Retina (tissue), 1 donor: ENCODE results near the gene SIRPA.

ENCODE experiments used
- DNase-seq: peaks from one replicate; pipeline ENCODE4 v3.0.0-alpha.2; 2016

SIRPA gene

DNA sequence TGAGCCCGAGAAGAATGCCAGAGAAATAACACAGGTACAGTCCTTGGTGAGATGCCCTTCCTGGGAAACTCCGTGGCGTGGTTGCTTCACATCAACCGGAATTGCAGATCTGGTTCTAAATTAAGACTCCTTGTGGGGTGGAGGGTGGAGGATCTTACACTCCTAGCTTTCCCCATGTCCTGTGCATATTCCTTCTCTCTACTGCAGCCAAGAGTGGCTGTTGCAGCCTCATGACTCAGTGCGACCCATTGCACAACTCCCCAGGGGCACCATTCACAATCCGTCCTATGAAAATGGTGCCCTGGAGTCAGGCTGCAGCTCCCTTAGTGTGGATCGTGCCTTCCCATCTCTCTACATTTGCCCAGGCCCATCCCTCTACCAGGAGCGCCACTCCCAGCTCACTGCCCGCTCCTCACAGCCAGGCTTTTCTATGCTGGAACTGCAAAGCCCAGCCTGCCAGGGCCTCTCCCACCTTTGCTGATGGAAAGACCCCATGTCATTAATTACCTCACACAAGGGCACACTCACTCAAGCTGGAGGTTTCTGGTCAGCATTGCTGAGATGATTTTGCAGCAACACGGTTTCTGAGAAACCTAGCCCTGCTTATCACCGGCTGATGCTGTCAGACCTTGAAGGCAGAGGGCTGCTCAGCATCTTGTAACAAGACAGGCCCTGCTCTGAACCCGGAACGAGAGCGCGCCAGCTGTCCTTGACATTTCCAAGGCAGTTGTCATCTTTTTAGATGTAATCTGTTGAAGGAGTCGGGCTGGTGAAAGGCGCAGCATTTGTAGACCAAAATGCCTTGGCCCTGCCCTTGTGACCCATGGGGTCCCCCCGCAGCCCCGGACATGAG, 39.7 kb downstream of the SIRPA start:
- DNase-seq, result no peak

DNA sequence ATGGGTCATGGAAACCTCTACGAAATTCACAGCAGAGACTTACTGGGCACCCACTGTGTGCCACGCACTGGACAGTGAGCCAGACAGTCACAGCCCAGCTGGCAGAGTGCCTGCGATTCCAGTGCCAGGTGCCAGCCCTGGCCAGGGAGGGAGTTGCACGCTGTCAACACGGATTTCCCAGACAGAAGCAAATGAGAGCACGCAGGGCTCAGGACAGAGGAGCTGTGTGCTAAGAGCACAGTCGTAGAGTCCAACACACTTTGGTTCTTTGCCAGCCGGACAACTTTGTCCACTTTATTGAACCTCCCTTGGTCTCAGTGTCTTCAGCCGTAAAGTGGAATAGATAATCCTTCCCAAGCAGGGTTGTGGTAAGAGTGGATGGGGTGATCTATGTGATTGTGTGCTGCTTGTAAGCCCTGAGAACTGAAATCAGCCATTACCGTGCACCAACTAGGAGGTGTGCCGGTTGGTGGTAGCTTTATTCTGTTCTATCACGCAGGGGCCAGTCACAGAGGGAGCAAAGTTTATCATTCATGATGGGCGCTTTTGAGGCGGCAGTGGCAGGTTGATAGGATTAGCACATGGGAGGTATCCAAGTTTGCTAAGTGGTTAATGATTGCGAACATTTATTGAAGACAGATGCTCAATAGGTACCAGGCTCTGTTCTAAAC, 40.6 kb downstream of the SIRPA start:
- DNase-seq, result no peak

- no peak for DNase-seq
These were observed 42.2 kb downstream of the SIRPA start for GRCh38 chr20:1937316-1937976.

DNA sequence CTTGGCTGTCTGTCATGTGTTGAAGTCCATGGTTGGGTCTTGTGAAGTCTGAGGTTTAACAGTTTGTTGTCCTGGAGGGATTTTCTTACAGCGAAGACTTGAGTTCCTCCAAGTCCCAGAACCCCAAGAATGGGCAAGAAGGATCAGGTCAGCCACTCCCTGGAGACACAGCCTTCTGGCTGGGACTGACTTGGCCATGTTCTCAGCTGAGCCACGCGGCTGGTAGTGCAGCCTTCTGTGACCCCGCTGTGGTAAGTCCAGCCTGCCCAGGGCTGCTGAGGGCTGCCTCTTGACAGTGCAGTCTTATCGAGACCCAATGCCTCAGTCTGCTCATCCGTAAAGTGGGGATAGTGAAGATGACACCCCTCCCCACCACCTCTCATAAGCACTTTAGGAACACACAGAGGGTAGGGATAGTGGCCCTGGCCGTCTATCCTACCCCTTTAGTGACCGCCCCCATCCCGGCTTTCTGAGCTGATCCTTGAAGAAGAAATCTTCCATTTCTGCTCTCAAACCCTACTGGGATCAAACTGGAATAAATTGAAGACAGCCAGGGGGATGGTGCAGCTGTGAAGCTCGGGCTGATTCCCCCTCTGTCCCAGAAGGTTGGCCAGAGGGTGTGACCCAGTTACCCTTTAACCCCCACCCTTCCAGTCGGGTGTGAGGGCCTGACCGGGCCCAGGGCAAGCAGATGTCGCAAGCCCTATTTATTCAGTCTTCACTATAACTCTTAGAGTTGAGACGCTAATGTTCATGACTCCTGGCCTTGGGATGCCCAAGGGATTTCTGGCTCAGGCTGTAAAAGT, 43.5 kb downstream of the SIRPA start:
- DNase-seq, result no peak

GRCh38 chr20:1939270-1939595, 44.0 kb downstream of the SIRPA start:
- DNase-seq, result no peak

DNA sequence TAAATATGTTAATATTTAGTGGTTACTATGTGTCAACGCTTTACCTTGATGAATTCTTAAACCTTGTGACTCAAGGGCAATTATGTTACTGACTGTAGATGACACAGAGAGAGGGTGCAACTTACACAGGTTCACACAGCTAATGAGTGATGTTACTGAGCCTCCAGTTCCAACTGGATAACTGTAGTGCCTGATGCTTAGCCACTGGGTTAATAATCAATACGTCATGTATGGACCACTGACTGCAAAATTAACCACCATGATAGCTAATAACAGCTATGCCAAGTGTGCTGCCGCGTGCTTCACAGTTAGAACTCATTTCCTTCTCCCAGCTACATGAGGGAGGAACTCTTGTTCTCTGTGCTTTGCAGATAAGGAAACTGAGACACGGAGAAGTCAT, 45.4 kb downstream of the SIRPA start:
- no peak for DNase-seq

DNA sequence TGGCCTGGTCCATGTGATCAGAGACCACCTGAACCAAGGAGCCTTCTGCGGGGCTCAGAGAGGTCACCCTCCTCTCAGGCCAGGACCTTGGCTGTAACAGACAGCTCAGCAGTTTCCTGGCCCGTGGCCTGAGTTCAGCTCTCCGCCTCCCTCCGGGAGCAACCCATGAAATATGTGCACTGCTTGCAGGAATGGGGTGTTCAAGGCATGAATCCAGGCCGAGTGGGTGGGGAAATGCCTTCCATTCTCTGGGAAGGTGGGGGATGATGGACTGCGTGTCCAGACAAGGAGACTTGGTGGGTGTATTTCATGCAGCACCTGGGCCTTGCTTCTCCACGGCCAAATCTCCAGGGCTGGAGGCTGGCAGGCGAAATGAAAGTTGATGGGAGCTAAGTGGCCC, 46.0 kb downstream of the SIRPA start:
- DNase-seq, result no peak

GRCh38 chr20:1942061-1942460, 46.9 kb downstream of the SIRPA start:
- DNase-seq, result no peak

DNA sequence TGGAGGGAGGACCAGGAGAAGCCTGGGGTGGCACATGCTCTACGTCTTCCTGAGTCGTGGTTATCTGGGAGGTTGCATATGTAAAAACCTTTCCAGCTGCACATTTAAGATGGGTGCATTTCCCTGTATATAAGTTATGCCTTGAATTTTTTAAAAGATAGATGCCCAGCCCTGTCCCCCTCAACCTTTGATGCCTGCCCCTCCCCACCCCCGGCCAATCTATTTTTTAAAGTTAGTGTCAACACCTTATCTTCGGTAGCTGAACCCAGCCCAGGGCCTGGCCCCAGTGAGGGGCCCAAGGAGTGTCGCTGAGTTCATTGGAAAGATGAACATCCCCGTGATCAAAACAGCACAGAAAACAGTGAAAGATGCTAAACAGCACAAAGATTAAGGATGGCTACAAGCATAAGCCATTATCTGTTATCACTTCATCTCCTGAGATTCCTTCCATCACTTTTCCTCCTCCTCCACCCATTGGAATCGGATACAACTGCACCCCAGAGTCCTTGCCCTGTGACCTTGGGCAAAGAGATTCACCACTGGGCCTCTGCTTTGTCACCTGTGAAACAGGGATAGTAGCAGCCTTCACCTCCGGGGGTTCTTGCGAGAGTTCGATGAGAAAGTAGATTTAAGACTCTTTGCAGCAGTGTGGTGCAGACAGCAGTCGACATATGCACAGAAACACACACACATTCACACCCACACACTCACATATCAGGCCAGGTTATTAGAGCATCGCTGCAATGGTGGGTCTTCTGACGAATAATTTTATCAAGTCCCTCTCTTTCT, 47.5 kb downstream of the SIRPA start:
- no peak for DNase-seq

- no peak for DNase-seq
These were observed 48.2 kb downstream of the SIRPA start for GRCh38 chr20:1943275-1944002.

DNA sequence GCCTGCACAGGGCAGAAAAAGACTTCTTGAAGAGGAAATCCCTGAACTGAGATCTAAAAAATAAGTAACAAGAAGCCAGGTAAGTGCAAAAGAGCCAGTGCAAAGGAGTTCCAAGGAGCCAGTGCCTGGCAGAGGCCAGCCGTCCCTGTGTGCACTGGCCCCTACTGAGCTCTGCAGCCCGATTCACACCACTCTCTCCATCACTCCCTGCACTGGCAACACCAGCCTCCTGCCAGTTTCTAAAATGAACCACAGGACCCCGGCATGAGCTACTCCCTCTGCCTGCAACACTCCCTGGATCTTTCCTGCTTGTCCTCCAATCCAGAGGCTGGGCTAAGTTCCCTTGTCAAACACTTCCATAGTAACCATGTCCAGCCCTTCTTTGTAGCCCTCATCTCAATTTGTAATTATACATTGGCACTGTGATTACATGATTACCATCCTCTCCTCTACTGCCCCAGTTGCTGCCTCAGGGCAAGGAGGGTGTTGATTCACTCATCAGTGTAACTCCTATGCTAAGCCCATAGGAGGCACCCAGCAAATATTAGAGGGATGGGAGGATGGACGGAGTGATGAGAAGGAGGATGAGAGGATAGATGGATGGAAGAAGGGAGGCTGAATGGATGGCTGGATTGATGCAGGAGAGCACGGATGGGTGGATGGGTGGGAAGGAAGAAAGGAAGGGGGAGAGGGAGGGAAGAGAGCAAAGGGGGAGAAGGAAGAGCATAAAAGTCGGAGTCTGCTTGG, 49.3 kb downstream of the SIRPA start:
- DNase-seq, result no peak

DNA sequence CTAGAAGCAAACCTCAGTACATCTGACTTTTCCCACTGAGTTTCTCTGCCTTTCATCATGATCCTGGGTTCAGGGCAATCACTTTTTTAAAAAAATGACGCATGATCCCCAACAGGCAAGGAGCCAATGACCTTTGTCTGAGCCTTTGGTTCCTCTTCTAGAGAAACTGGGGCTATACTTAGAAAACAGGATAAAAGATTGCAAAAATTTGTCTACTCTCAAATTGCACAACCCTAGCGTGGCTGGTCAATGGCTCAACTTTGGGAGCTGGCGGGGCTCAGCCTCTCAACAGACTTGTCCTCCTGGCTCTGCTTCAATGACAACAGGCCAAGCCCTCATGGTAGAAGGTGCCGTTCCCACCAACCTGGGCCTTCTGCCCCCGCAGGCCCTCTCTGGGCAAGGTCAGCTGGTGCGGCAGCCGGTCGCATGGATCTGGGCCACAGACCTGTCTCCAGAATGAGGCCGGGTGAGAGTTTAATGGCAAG, 50.0 kb downstream of the SIRPA start:
- no peak for DNase-seq

DNA sequence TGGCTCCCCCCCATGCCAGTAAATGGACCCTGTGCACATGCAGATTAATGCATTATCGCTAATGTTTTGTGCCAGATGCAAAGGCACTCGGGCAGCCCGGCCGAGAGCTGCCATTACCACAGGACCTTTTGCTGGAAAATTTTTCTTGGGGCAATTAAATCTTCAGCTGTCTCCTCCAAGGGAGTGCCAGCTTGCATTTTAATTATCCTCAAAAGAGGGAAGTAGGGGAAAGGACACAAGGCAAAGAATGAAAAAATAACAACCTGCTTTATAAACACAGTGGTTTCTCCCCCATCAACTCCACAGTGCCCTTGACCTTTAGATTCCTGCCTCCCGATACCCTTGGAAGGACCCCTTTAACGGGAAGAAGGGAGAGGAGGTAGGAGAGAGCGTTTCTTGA, 50.5 kb downstream of the SIRPA start:
- DNase-seq, result no peak

DNA sequence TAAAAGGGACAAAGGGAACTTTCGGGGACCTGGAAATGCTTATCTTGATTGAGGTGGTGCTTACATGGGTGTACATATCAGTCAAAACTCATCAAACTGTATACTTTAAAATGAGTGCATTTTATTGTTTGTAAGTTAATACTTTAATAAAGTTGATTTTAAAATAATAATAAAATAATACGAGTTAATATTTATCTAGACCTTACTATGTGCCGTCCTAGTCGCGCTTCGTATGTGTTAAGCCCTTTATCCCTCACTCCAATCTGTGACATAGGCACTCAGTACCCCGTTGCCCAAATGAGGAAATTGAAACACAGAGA, 51.2 kb downstream of the SIRPA start:
- no peak for DNase-seq

DNA sequence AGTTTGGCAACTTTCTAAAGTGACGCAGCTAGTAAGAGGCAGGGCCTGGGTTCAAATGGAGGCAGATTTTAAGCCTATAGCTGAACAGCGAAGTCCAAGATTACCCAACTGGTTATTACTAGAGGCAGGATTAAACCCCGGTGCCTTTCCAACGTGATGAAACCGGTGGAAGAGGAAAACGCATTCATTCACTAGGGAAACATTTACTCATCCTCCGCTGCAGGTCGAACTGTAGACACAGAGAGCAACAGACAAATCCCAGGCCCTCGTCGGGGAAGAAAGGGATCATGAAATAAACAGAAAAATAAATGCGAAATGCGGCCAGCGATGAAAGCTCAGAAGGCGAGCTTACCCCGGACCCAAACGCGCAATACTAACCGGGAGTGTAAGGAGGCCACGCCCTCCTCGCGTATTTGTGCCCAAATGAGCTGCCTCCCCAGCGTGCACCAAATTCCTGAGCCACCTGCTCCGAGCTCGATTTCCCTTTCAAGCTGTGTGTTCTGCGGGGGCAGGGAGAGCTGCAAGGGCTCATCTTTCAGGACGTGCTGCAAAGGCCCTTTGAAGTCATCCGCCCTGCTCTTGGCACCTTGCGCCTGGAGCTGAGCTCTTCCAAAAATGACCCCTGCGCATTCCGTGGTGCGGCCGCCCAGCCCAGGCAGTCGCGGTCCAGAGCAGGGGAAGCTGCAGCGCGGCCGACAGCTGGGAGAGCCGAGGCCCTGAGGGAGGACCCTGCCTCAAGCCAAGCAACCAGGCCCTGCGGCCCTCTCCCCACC, 51.7 kb downstream of the SIRPA start:
- DNase-seq, result peak; percentile 60

DNA sequence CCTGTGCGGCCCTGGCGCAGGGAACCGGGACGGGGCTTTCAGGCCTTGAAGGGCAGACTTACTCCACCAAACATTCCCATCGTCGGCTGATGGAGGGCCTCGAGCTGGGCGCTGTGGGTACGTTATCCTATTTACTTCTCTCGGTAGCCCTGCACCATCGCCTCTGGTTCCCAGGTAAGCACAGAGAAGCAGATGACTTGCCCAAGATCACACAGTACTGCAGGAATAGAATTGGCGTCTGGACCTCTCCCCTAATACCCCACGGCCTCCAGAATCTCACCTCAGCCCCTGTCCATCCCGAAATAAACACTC, 52.3 kb downstream of the SIRPA start:
- no peak for DNase-seq

DNA sequence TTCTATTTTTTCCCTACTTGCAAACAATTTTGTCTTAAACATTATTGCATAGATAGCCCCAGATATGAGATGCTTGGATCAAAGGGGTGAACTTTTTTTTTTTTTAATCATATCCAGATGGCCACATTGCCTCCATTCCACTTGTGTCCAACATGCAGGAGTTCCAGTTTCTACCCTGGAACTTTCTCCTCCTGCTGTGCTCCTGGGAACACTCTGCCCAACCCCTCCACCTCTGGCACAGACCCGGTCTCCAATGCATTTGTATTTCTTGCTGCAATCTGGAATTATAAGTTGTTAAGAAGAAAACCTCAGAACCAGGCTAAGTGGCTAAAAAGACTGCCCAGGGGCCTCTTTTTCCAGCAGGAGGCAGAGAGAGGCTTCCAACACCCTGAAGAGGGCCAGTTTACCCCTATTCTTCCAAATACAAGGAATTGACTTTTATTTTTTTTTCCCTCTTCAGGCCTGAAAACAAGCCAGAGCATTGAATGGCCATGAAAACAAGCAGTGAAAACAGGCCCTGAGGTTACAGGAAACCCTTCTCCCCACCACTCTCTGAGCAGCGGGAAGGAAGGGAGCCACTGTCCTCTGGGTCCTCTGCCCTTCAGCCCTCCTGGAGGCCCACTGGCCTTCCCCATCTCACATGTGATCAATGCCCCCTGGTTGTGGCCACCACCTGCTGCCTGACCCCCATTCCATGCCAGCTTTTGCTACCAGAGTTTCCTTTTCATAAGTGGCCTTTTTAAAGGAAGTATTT, 54.3 kb downstream of the SIRPA start:
- no peak for DNase-seq

- DNase-seq, result no peak
These were observed 55.6 kb downstream of the SIRPA start for GRCh38 chr20:1950836-1951235.

DNA sequence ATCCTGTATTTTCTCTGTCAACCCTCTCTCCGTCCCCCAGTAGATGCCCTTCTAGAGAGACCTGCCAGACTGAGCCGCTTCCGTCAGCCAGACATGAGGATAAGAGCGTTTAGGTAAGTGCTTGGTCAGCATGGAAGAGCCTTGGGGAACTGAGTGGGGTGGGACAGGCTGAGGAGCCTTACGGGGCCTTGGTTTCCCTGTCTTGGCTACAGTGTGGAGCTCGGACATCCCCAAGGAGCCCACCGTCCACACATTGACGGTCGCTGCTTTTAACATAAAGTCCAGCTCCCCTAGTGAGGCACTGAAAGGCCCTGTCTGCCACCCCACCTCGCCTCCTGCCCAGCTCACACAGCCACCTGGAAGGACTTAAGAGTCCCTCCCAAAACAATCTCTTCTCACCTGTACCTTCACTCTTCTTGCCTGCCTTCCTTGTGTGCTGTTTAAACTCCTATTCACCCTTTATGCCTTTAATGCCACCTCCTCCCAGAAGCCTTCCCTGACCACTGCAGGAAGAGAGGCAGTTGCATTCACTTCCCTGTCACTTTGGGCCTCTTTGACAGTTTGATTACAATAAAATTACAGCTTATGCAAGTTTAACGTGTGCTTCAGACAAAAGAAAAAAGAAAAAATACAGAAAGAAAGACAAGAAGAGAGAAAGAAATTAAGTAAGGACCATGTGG, 56.4 kb downstream of the SIRPA start:
- no peak for DNase-seq
